ENCODE measurements around the gene RAB11FIP4. TPM values are rescaled to one million over a fixed set of nuclear protein-coding genes. Genes with fewer than 3 reads are reported as not detected.

Gene RAB11FIP4, protein sequence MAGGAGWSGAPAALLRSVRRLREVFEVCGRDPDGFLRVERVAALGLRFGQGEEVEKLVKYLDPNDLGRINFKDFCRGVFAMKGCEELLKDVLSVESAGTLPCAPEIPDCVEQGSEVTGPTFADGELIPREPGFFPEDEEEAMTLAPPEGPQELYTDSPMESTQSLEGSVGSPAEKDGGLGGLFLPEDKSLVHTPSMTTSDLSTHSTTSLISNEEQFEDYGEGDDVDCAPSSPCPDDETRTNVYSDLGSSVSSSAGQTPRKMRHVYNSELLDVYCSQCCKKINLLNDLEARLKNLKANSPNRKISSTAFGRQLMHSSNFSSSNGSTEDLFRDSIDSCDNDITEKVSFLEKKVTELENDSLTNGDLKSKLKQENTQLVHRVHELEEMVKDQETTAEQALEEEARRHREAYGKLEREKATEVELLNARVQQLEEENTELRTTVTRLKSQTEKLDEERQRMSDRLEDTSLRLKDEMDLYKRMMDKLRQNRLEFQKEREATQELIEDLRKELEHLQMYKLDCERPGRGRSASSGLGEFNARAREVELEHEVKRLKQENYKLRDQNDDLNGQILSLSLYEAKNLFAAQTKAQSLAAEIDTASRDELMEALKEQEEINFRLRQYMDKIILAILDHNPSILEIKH
- 13.2 and 15.6 TPM in 2 replicates for total RNA-seq

GRCh38 chr17:31391496-31391949, at the start of gene RAB11FIP4:
TSS of gene RAB11FIP4 (plus strand) at chr17:31391675. CDS start at chr17:31391853, 178 bp downstream.

Other genes with a start within 250 kb of the RAB11FIP4 start
- gene OMG, start 94.4 kb upstream of the RAB11FIP4 start, total RNA-seq: not detected in 2 replicates
- gene EVI2B, start 77.6 kb upstream of the RAB11FIP4 start, total RNA-seq: 0.14 TPM in 1 of 2 replicates, not detected in the other
- gene EVI2A, start 70.1 kb upstream of the RAB11FIP4 start, total RNA-seq: 0.19 and 0.21 TPM in 2 replicates

Measured in airway epithelial cell (primary cell).